Spleen (tissue), 7 donors: ENCODE measurements around the gene CRNN.

Experiments used
- POLR2A ChIP-seq, 3 donors: fragments of 450-650 bp; IDR thresholded peaks; one replicate each; pipeline ENCODE4 v1.5.1; 2017; ENCODE audit warnings: antibody characterized with exemption in 3 of 3, mild to moderate bottlenecking in 1 of 3
- TF ChIP-seq, protein P1 (sequence below), 11 experiments: fragments of 200-600 bp in 7 of 11; fragments of 450-650 bp in 4 of 11; sonication (generic) in 4 of 11; IDR thresholded peaks in 8 of 11; conservative IDR thresholded peaks in 3 of 11; 1 replicate in 7 of 11; 2 replicates in 4 of 11; pipeline versions ENCODE4 v1.4.0 to v1.8.0; 2016 to 2021; ENCODE audit warnings: antibody characterized with exemption in 11 of 11, inconsistent platforms in 4 of 11, mild to moderate bottlenecking in 1 of 11
- donor health status: DM: no; HTN: no; CAD: no; lungs with moderate emphysema.
- donor health status: DM: no; HTN: no; CAD: no.
- donor health status: DM: no; HTN: no; CAD: no.

DNA sequence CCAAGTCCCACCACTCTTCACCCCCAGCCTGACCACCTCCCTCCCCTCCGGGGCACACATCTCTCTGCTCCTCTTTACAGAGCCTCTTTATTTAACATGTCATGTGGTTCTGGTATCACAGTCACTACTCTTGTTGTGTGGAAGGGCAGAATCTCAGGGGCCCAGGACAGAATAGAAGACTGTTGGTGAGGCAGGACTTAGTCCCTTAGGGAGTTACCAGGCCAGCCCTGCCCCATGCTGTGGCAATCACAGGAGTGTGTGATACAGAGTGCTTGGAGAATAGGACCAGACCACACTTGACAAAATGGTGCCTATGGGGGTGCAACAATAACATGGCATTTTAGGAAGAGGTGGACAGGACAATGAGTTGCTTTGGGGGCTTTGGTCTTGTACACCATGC, 43.0 kb upstream of the CRNN start:
- TF ChIP-seq, protein P1, sequence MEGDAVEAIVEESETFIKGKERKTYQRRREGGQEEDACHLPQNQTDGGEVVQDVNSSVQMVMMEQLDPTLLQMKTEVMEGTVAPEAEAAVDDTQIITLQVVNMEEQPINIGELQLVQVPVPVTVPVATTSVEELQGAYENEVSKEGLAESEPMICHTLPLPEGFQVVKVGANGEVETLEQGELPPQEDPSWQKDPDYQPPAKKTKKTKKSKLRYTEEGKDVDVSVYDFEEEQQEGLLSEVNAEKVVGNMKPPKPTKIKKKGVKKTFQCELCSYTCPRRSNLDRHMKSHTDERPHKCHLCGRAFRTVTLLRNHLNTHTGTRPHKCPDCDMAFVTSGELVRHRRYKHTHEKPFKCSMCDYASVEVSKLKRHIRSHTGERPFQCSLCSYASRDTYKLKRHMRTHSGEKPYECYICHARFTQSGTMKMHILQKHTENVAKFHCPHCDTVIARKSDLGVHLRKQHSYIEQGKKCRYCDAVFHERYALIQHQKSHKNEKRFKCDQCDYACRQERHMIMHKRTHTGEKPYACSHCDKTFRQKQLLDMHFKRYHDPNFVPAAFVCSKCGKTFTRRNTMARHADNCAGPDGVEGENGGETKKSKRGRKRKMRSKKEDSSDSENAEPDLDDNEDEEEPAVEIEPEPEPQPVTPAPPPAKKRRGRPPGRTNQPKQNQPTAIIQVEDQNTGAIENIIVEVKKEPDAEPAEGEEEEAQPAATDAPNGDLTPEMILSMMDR (IDR thresholded peaks at IDR 0.05 in 8 of 11, conservative IDR thresholded peaks at IDR 0.05 in 3 of 11) = no peak
- TF ChIP-seq POLR2A (IDR thresholded peaks at IDR 0.05) = no peak
